GM12878 (cell line): ENCODE data around the gene PIGU. TPM values are rescaled to one million over a fixed set of nuclear protein-coding genes. Genes with fewer than 3 reads are reported as not detected.

Experiments
- ATAC-seq: fragments of 200-7000 bp; cut with Tn5 transposase; 3 replicates; pipeline ENCODE4 v1.9.1; 2020; ENCODE audit warnings: mild to moderate bottlenecking, moderate library complexity
- BruUV-seq: library from RNA; stranded (reverse); fragments of 400-500 nt; replicated peaks from 2 replicates; lab custom pipeline; 2021; lab: Mats Ljungman, UMichigan
- CTCF ChIA-PET: fragments of 300-600 bp; sonication (Branson Sonifier 250); formaldehyde crosslinking; extraction: SDS; loops from one replicate; lab custom pipeline; 2021; ENCODE audit warnings: inconsistent platforms; lab: Yijun Ruan, JAX
- POLR2A ChIA-PET: fragments of 350-600 bp; formaldehyde crosslinking; extraction: SDS; loops from one replicate; lab custom pipeline; 2021; ENCODE audit warnings: inconsistent platforms; lab: Charles Lee
- RAD21 ChIA-PET: fragments of 300-600 bp; sonication (Branson Sonifier 250); formaldehyde crosslinking; loops from one replicate; lab custom pipeline; 2023; ENCODE audit warnings: antibody characterized with exemption; ENCODE audit not compliant: unreplicated experiment; lab: Charles Lee
- SMC1A ChIA-PET: fragments of 300-600 bp; sonication (Branson Sonifier 250); formaldehyde crosslinking; loops from one replicate; lab custom pipeline; 2023; ENCODE audit not compliant: unreplicated experiment, uncharacterized antibody; lab: Charles Lee
- DNase-seq: peaks from one replicate; pipeline ENCODE4 v3.0.0-alpha.2; 2011; ENCODE audit warnings: low read depth, low spot score
- FAIRE-seq: peaks from 3 replicates; lab custom pipeline; 2011; peaks lifted over from hg19 to GRCh38; lab: Jason Lieb, UNC
- H2AFZ ChIP-seq: 2 replicates; pipeline ENCODE4 v1.6.0; 2011; ENCODE audit warnings: low read depth, low read length, control low read depth; ENCODE audit not compliant: control insufficient read depth
- H3K27ac ChIP-seq: 2 replicates; pipeline ENCODE4 v1.5.1; 2011; ENCODE audit warnings: control low read depth; ENCODE audit not compliant: control insufficient read depth, insufficient read depth
- H3K27me3 ChIP-seq, 2 experiments: replicated peaks in 1 of 2; 2 replicates each; pipeline versions ENCODE4 v1.6.0 to v1.6.1; 2011; ENCODE audit warnings: low read length in 1 of 2; ENCODE audit not compliant: control insufficient read depth in 2 of 2, insufficient read depth in 2 of 2
- H3K36me3 ChIP-seq, 2 experiments: 2 replicates each; pipeline ENCODE4 v1.5.1; 2011; ENCODE audit warnings: low read length in 1 of 2; ENCODE audit not compliant: control insufficient read depth in 2 of 2, insufficient read depth in 2 of 2
- H3K4me1 ChIP-seq: 2 replicates; pipeline ENCODE4 v1.6.1; 2011; ENCODE audit warnings: mild to moderate bottlenecking, low read length, moderate library complexity, mixed read lengths; ENCODE audit not compliant: control insufficient read depth, insufficient read depth
- H3K4me2 ChIP-seq: 2 replicates; pipeline ENCODE4 v1.6.0; 2011; ENCODE audit warnings: control low read depth; ENCODE audit not compliant: control insufficient read depth, insufficient read depth
- H3K4me3 ChIP-seq: fragments of 200-600 bp; sonication (generic); 2 replicates; pipeline ENCODE4 v1.5.1; 2016
- H3K79me2 ChIP-seq: 2 replicates; pipeline ENCODE4 v1.6.0; 2011; ENCODE audit warnings: low read length; ENCODE audit not compliant: control insufficient read depth, insufficient read depth
- H3K9ac ChIP-seq: 2 replicates; pipeline ENCODE4 v1.8.0; 2011; ENCODE audit warnings: low read length, control low read depth, mixed read lengths; ENCODE audit not compliant: control insufficient read depth, insufficient read depth
- H3K9me3 ChIP-seq: replicated peaks from 3 replicates; pipeline ENCODE4 v1.5.1; 2011; ENCODE audit warnings: mild to moderate bottlenecking, low read length; ENCODE audit not compliant: control insufficient read depth, insufficient read depth
- H4K20me1 ChIP-seq: 2 replicates; pipeline ENCODE4 v1.6.0; 2011; ENCODE audit not compliant: control insufficient read depth, insufficient read depth
- EGR1 ChIP-seq, 2 experiments: IDR thresholded peaks; 1 replicate in 1 of 2; 2 replicates in 1 of 2; pipeline ENCODE4 v1.6.1; 2011 to 2012; ENCODE audit warnings: low read depth in 2 of 2, low read length in 2 of 2, borderline replicate concordance in 1 of 2, mild to moderate bottlenecking in 1 of 2, moderate library complexity in 1 of 2
- NFXL1 ChIP-seq: fragments of 450-650 bp; IDR thresholded peaks from 2 replicates; pipeline ENCODE4 v1.6.1; 2017; ENCODE audit warnings: antibody characterized with exemption, mild to moderate bottlenecking, borderline replicate concordance
- RUNX3 ChIP-seq: IDR thresholded peaks from 2 replicates; pipeline ENCODE4 v1.6.1; 2012; ENCODE audit warnings: low read length, inconsistent platforms
- SMAD1 ChIP-seq: fragments of 450-650 bp; IDR thresholded peaks from 2 replicates; pipeline ENCODE4 v1.6.1; 2018; ENCODE audit warnings: mild to moderate bottlenecking, low read depth; ENCODE audit not compliant: partially characterized antibody
- SP1 ChIP-seq: IDR thresholded peaks from one replicate; pipeline ENCODE4 v1.6.1; 2011; ENCODE audit warnings: low read depth, low read length
- SPI1 ChIP-seq: IDR thresholded peaks from 2 replicates; pipeline ENCODE4 v1.6.1; 2011; ENCODE audit warnings: low read depth, mild to moderate bottlenecking, low read length, moderate library complexity, borderline replicate concordance; ENCODE audit not compliant: insufficient read depth
- SRF ChIP-seq, 2 experiments: IDR thresholded peaks; 2 replicates each; pipeline ENCODE4 v1.6.1; 2011; ENCODE audit warnings: low read depth in 2 of 2, low read length in 2 of 2, mild to moderate bottlenecking in 1 of 2, moderate library complexity in 1 of 2
- ZNF274 ChIP-seq: IDR thresholded peaks from one replicate; pipeline ENCODE4 v1.8.0; 2011; ENCODE audit not compliant: insufficient read length, insufficient read depth
- WGBS: methylation state at CpG from one replicate; pipeline ENCODE4 v1.1.6; 2016; ENCODE audit warnings: low lambda C conversion rate; ENCODE audit not compliant: insufficient replicate concordance, insufficient coverage; ENCODE audit errors: missing lambda C conversion rate; 5-methylcytosine and 5-hydroxymethylcytosine counted together
- in situ Hi-C: fragments of 300-500 bp; cut with MboI; formaldehyde crosslinking; loops from 9 replicates; pipeline ENCODE4 v1.14.3; 2018; ENCODE audit warnings: mixed read lengths
- intact Hi-C: fragments of 100-400 bp; cut with micrococcal nuclease; formaldehyde crosslinking; loops from one replicate; pipeline ENCODE4 v1.14.2; 2022; ENCODE audit not compliant: unreplicated experiment
- polyA plus RNA-seq, 11 experiments: library from polyadenylated mRNA; depleted of rRNA in 4 of 11; unstranded in 6 of 11; stranded (reverse) in 5 of 11; fragments of >200 nt; fragmentation: Nextera tagmentation in 4 of 11; fragmentation: Illumina TruSeq in 1 of 11; extraction: Ambion mirVana in 4 of 11; extraction: Trizol in 1 of 11; gene quantifications; 1 replicate in 1 of 11; 2 replicates in 10 of 11; pipeline versions ENCODE4 v1.2.1 to v1.2.3, GENCODE V29; 2011 to 2016; ENCODE audit warnings: inconsistent platforms in 2 of 11, missing spikeins in 2 of 11, low read depth in 1 of 11
- total RNA-seq, 4 experiments: library from RNA; depleted of rRNA in 3 of 4; stranded (reverse); fragments of >200 nt in 3 of 4; fragmentation: Illumina TruSeq in 1 of 4; extraction: Trizol in 1 of 4; gene quantifications; 2 replicates each; pipeline versions ENCODE4 v1.2.1 to v1.2.3, GENCODE V29; 2013 to 2021

Gene PIGU
- total and polyA plus RNA-seq, 10 of the 15 experiments (the other 5 are each of a cell fraction or from before 2014, with no cell fraction given) = 4.1 to 88.2 (median 25.0) TPM

- TF ChIP-seq SPI1 (no peak), ZNF274 (no peak)
Measured at GRCh38 chr20:34573541-34574300, 103.2 kb downstream of the PIGU start (continued).

GRCh38 chr20:34571753-34572152, 105.1 kb downstream of the PIGU start:
- Histone ChIP-seq H4K20me1 (no peaks in the 10 kb centered on the region), H3K9ac (no peak overlapping the region), H3K9me3 (no peaks in the 10 kb centered on the region), H2AFZ (no peak overlapping the region), H3K4me1 (no peaks in the 10 kb centered on the region), H3K36me3 (peaks cover 0 to 15% of the 10 kb centered on the region in 2 experiments; a peak in 3 of 4 replicates), H3K4me3 (no peak overlapping the region), H3K4me2 (no peak overlapping the region), H3K27me3 (no peaks in the 10 kb centered on the region), H3K27ac (no peak overlapping the region), H3K79me2 (no peaks in the 10 kb centered on the region)
- no peak for TF ChIP-seq NFXL1
- TF ChIP-seq RUNX3 = no peak
- TF ChIP-seq SP1 = no peak
- TF ChIP-seq SRF (IDR thresholded peaks at IDR 0.05; ENCODE audit: low read depth in 2 of 2, low read length in 2 of 2) = no peak
- no peak for TF ChIP-seq SMAD1
- no peak for TF ChIP-seq EGR1 (IDR thresholded peaks at IDR 0.05; ENCODE audit: borderline replicate concordance in 1 of 2, low read depth in 2 of 2, low read length in 2 of 2)
- ATAC-seq (no peak), FAIRE-seq (no peak), DNase-seq (no peak)
- ChIA-PET CTCF (no interaction called here), POLR2A (no interaction called here), RAD21 (no interaction called here), SMC1A (no interaction called here)
- 91% methylated on average over 5 of the region's 5 CpGs for WGBS
- no TSS peak for BruUV-seq
- in situ Hi-C loops = no loop called here
- intact Hi-C loops = no loop called here
